ENCODE measurements around the gene CUX1.
A peak's percentile ranks its signal among the peaks of the same experiment; 100 is the strongest.

Gene CUX1

GRCh38 chr7:101932083-101932482 is 114.7 kb downstream of the CUX1 start:
- H3K9ac ChIP-seq (ENCODE audit: low read length): no peak overlapping the region
- H3K4me1 ChIP-seq (ENCODE audit: control insufficient read depth, insufficient read depth, low read length): peaks cover 29% of the 10 kb centered on the region
- H3K27ac ChIP-seq (ENCODE audit: low read depth, low read length): no peak overlapping the region
- H3K36me3 ChIP-seq (ENCODE audit: control insufficient read depth, insufficient read depth, low read length): no peaks in the 10 kb centered on the region
- H3K4me3 ChIP-seq (ENCODE audit: low read length): no peak overlapping the region
- no peaks in the 10 kb centered on the region for H3K27me3 ChIP-seq (ENCODE audit: control insufficient read depth, insufficient read depth, low read length)

DNA sequence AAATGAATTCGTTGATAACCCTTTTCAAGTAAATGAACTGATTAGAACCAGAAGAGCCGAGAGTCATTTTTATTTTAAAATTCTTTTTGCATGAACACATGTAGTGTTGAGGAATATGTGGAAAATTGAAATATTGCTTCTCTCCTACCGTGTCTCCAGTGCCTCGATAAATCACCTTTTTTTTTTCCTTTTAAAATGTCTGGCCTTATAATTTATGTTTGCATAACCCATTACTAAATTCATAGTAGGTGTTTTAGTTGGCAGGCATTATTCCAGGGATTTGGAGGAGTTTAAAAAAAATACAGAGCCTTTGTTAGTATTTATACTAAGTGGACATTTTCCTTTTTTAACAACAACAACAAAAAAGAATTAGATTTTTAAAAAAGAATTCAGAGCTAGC is 115.6 kb downstream of the CUX1 start:
- H3K9ac ChIP-seq (ENCODE audit: low read length): no peak overlapping the region
- no peaks in the 10 kb centered on the region for H3K27me3 ChIP-seq (ENCODE audit: control insufficient read depth, insufficient read depth, low read length)
- no peaks in the 10 kb centered on the region for H3K36me3 ChIP-seq (ENCODE audit: control insufficient read depth, insufficient read depth, low read length)
- no peak overlapping the region for H3K4me3 ChIP-seq (ENCODE audit: low read length)
- no peak overlapping the region for H3K27ac ChIP-seq (ENCODE audit: low read depth, low read length)
- H3K4me1 ChIP-seq (ENCODE audit: control insufficient read depth, insufficient read depth, low read length): peaks cover 31% of the 10 kb centered on the region

- peaks cover 31% of the 10 kb centered on the region for H3K4me1 ChIP-seq (ENCODE audit: control insufficient read depth, insufficient read depth, low read length)
- peak overlapping the region; percentile 90 for H3K27ac ChIP-seq (ENCODE audit: low read depth, low read length)
- no peaks in the 10 kb centered on the region for H3K27me3 ChIP-seq (ENCODE audit: control insufficient read depth, insufficient read depth, low read length)
- no peaks in the 10 kb centered on the region for H3K36me3 ChIP-seq (ENCODE audit: control insufficient read depth, insufficient read depth, low read length)
- no peak overlapping the region for H3K4me3 ChIP-seq (ENCODE audit: low read length)
- H3K9ac ChIP-seq (ENCODE audit: low read length): no peak overlapping the region
These were observed 116.3 kb downstream of the CUX1 start for GRCh38 chr7:101933688-101934121.

DNA sequence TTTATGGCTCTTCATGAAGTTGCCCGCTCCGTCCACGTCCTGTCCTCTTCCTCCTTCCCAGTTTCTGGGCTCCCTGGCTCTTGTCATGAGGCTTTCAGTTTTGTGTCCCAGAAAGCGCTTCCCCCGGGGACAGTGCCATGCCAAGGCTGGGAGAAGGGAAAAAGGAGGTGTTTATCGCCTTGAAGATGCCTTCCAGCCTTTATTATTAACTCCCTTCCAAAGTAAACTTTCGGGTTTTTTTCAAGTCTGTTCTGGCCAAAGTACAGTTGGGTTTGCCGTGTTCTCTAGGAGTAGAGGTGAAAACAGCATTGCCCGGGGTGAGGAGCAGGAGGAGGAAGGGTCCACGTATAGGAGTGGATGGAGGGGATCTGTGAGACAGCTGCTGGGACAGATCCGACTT is 117.2 kb downstream of the CUX1 start:
- H3K9ac ChIP-seq (ENCODE audit: low read length): no peak overlapping the region

GRCh38 chr7:101935521-101936141 is 118.2 kb downstream of the CUX1 start:
- peak overlapping the region; percentile 90 for H3K27ac ChIP-seq (ENCODE audit: low read depth, low read length)
- peaks cover 33% of the 10 kb centered on the region for H3K4me1 ChIP-seq (ENCODE audit: control insufficient read depth, insufficient read depth, low read length)
- peak overlapping the region; percentile 28 for H3K4me3 ChIP-seq (ENCODE audit: low read length)

More for the DNA sequence above, 117.2 kb downstream of the CUX1 start:
- Histone ChIP-seq H3K4me1 (ENCODE audit: control insufficient read depth, insufficient read depth, low read length) (peaks cover 31% of the 10 kb centered on the region), H3K36me3 (ENCODE audit: control insufficient read depth, insufficient read depth, low read length) (no peaks in the 10 kb centered on the region), H3K4me3 (ENCODE audit: low read length) (peak overlapping the region; percentile 17), H3K27ac (ENCODE audit: low read depth, low read length) (peak overlapping the region; percentile 90), H3K27me3 (ENCODE audit: control insufficient read depth, insufficient read depth, low read length) (no peaks in the 10 kb centered on the region)

DNA sequence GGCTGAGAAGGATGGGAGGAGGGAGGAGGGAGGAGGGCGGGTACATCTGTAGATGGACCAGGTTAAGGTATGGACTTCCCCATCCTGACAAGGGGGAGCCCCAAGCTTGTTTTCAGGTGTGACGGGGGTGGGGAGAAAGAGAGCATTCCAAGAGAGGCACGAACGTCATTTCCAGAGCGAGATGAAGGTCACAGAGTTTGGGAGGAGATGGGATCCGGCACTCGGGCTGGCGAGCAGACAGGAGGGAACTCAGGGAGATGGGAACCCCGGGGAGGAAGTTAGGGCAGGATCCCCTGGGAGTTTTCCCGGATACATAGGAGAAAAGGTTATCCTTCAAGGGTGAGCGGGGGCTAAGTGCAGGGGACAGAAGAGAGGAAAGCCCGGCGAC is 118.8 kb downstream of the CUX1 start:
- no peaks in the 10 kb centered on the region for H3K27me3 ChIP-seq (ENCODE audit: control insufficient read depth, insufficient read depth, low read length)
- peaks cover 39% of the 10 kb centered on the region for H3K4me1 ChIP-seq (ENCODE audit: control insufficient read depth, insufficient read depth, low read length)
- peak overlapping the region; percentile 90 for H3K27ac ChIP-seq (ENCODE audit: low read depth, low read length)
- peak overlapping the region; percentile 29 for H3K4me3 ChIP-seq (ENCODE audit: low read length)
- H3K9ac ChIP-seq (ENCODE audit: low read length): no peak overlapping the region
- no peaks in the 10 kb centered on the region for H3K36me3 ChIP-seq (ENCODE audit: control insufficient read depth, insufficient read depth, low read length)

More at GRCh38 chr7:101935521-101936141, 118.2 kb downstream of the CUX1 start:
- no peak overlapping the region for H3K9ac ChIP-seq (ENCODE audit: low read length)
- H3K27me3 ChIP-seq (ENCODE audit: control insufficient read depth, insufficient read depth, low read length): no peaks in the 10 kb centered on the region
- H3K36me3 ChIP-seq (ENCODE audit: control insufficient read depth, insufficient read depth, low read length): no peaks in the 10 kb centered on the region

- H3K4me1 ChIP-seq (ENCODE audit: control insufficient read depth, insufficient read depth, low read length): peaks cover 44% of the 10 kb centered on the region
- H3K36me3 ChIP-seq (ENCODE audit: control insufficient read depth, insufficient read depth, low read length): no peaks in the 10 kb centered on the region
- peak overlapping the region; percentile 33 for H3K9ac ChIP-seq (ENCODE audit: low read length)
- H3K27ac ChIP-seq (ENCODE audit: low read depth, low read length): peak overlapping the region; percentile 90
- no peaks in the 10 kb centered on the region for H3K27me3 ChIP-seq (ENCODE audit: control insufficient read depth, insufficient read depth, low read length)
- H3K4me3 ChIP-seq (ENCODE audit: low read length): peak overlapping the region; percentile 29
These were observed 119.3 kb downstream of the CUX1 start for GRCh38 chr7:101936611-101937231.

- peaks cover 56% of the 10 kb centered on the region for H3K4me1 ChIP-seq (ENCODE audit: control insufficient read depth, insufficient read depth, low read length)
- peak overlapping the region; percentile 27 for H3K27ac ChIP-seq (ENCODE audit: low read depth, low read length)
- H3K27me3 ChIP-seq (ENCODE audit: control insufficient read depth, insufficient read depth, low read length): no peaks in the 10 kb centered on the region
- no peak overlapping the region for H3K9ac ChIP-seq (ENCODE audit: low read length)
- no peak overlapping the region for H3K4me3 ChIP-seq (ENCODE audit: low read length)
- no peaks in the 10 kb centered on the region for H3K36me3 ChIP-seq (ENCODE audit: control insufficient read depth, insufficient read depth, low read length)
These were observed 120.5 kb downstream of the CUX1 start for GRCh38 chr7:101937717-101938514.

DNA sequence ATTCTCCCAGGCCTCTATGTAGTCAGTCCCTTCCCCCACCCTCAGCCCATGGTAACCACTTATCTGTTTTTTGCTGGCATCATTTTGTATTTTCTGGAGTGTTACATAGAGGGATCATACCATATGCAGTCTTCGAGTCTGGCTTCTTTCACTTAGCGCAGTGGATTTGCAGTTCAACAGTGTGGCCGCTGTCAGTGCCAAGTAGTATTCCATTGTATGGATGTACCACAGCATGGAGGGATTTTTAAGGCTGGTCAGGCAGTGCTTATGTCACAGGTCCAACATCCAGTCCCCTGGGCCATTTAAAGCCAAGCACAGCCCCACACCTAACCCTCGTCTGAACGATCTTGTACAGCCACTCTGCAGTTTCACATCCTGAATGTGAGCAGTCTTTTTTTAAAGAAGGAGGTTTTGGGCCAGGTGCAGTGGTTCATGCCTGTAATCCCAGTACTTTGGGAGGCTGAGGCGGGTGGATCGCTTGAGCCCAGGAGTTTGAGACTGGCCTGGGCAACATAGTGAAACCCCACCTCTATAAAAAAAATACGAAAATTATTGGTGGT is 121.8 kb downstream of the CUX1 start:
- Histone ChIP-seq H3K27me3 (ENCODE audit: control insufficient read depth, insufficient read depth, low read length) (no peaks in the 10 kb centered on the region), H3K36me3 (ENCODE audit: control insufficient read depth, insufficient read depth, low read length) (no peaks in the 10 kb centered on the region), H3K27ac (ENCODE audit: low read depth, low read length) (no peak overlapping the region), H3K9ac (ENCODE audit: low read length) (no peak overlapping the region), H3K4me3 (ENCODE audit: low read length) (no peak overlapping the region), H3K4me1 (ENCODE audit: control insufficient read depth, insufficient read depth, low read length) (peaks cover 61% of the 10 kb centered on the region)

DNA sequence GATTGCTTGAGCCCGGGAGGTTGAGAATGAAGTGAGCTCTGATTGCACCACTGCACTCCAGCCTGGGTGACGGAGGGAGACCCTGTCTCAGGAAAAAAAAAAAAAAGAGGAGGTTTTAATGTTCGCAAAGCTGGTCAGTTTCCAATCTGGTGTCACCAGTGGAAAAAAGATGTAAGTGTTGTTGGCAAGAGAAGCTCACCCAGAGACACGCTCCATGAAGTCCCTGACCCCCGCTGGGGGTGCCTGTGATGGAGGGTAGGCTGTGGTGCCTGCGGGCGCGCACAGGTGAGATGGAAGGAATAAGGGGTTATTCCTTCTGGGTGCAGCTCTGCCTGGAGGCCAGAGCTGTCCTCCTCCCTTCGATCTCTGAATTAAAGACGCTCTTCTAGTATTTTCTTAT is 122.7 kb downstream of the CUX1 start:
- Histone ChIP-seq H3K4me3 (ENCODE audit: low read length) (no peak overlapping the region), H3K27ac (ENCODE audit: low read depth, low read length) (no peak overlapping the region), H3K27me3 (ENCODE audit: control insufficient read depth, insufficient read depth, low read length) (no peaks in the 10 kb centered on the region), H3K9ac (ENCODE audit: low read length) (no peak overlapping the region), H3K4me1 (ENCODE audit: control insufficient read depth, insufficient read depth, low read length) (peaks cover 65% of the 10 kb centered on the region), H3K36me3 (ENCODE audit: control insufficient read depth, insufficient read depth, low read length) (no peaks in the 10 kb centered on the region)

GRCh38 chr7:101940830-101941229 is 123.4 kb downstream of the CUX1 start:
- peak overlapping the region; percentile 92 for H3K27ac ChIP-seq (ENCODE audit: low read depth, low read length)
- H3K9ac ChIP-seq (ENCODE audit: low read length): no peak overlapping the region
- H3K4me3 ChIP-seq (ENCODE audit: low read length): no peak overlapping the region
- no peaks in the 10 kb centered on the region for H3K27me3 ChIP-seq (ENCODE audit: control insufficient read depth, insufficient read depth, low read length)
- peaks cover 65% of the 10 kb centered on the region for H3K4me1 ChIP-seq (ENCODE audit: control insufficient read depth, insufficient read depth, low read length)
- no peaks in the 10 kb centered on the region for H3K36me3 ChIP-seq (ENCODE audit: control insufficient read depth, insufficient read depth, low read length)

Data from rectal smooth muscle tissue (tissue), 1 donor.